Measurements from ENCODE around the gene AKT3.
"Not testable (repeated sequence)": the region's sequence is repeated elsewhere in the genome, so short reads cannot be mapped to it uniquely, and the experiment has no call there.

AKT3 gene

DNA sequence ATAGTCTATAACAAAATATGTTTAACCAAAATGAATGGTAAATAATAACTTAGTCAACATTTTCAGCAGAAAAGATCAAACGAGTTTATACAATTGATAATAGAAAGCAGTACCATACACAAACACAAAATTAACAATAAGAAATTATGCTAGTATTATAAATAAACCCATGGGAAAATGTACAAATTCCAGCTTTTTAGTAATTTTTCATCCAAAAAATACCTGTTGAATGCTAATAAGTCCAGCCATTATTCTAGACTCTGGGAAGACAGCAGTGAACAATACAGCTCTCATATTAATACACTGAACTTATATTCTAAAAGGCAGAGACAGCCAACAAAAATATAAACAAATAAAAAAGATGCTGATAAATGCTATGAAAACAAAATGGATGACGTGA lies 66.3 kb downstream of the AKT3 start:
- no peak for DNase-seq (ENCODE audit: low spot score)

DNA sequence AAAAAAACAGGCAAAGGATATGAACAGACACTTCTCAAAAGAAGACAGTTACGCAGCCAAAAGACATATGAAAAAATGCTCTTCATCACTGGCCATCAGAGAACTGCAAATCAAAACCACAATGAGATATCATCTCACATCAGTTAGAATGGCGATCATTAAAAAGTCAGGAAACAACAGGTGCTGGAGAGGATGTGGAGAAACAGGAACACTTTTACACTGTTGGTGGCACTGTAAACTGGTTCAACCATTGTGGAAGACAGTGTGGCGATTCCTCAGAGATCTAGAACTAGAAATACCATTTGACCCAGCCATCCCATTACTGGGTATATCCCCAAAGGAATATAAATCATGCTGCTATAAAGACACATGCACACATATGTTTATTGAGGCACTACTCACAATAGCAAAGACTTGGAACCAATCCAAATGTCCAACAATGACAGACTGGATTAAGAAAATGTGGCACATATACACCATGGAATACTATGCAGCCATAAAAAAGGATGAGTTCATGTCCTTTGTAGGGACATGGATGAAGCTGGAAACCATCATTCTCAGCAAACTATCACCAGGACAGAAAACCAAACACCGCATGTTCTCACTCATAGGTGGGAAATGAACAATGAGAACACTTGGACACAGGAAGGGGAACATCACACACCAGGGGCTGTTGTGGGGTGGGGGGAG lies 77.5 kb downstream of the AKT3 start:
- not testable (repeated sequence) for DNase-seq (ENCODE audit: low spot score)

DNA sequence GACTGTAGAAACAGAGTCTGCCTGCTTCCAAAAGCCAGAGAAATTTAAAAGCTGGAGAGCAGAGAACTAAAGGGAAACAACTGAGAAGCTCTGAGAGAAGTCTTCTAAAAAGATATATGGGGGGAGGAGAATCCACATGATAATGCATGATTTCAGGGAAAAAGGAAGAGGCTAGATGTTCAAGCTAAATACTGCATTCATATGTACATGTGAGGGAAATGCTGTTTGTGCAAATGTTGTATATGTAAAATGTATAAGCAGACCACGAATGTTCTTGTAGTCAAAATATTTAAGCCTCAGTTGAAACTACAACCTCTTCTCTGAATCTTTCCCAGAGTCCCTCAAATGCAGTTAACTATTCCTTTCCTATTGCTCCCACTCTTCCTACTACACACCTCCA lies 79.2 kb downstream of the AKT3 start:
- DNase-seq (ENCODE audit: low spot score) = no peak

DNA sequence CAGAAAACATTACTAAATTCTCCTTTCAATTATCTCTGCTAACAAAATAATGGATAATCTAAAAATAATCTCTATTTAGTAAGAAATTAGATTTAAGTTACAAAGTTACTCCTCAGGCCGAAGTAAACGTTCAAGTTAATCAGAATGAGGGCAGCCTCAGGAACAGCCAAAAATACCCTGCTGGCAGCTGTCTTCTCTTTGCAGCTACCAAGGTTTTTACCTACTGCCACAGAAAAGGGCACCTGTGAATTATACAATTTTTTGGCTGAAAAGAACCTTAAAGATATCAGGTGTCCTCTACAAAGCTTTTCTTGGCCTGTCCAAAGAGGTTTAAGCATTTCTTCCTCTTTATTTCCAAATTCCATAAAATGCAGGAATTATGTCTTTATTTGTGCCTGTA lies 84.4 kb downstream of the AKT3 start:
- no peak for DNase-seq (ENCODE audit: low spot score)

DNA sequence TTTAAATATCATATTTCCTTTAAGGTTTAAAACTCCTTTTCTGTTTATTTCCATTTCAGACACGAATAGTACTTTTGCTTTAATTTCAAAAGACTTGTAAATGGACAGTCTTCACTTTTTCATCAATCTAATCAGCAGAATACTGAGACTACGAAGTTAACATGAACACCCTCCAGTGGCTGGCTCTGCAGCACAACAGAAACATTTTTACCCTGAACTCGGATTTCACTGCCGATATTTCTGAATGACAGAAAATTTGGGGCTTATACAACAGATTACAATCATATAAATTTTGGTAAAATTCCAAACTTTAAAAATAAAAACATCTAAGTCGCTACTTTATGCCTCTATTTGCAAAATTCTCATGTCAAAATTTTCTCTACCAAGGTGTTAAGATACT lies 86.2 kb downstream of the AKT3 start:
- no peak for DNase-seq (ENCODE audit: low spot score)

DNA sequence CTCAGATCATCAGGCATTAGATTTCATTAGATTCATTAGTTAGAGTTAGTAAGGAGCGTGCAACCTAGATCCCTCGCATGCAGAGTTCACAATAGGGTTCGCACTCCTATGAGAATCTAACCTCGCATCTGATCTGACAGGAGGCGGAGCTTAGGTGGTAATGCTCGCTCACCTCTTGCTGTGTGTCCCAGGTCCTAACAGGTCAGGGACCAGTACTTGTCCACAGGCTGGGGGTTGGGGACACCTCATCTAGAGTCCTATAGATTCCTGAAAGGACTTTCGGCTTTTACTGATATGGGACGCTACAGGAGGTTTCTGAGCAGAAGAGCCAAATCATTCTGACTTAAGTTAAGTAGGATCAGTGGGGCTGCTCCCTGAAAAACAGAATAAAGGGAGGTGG lies 91.4 kb downstream of the AKT3 start:
- DNase-seq (ENCODE audit: low spot score) = no peak

- no peak for DNase-seq (ENCODE audit: low spot score)
These were observed 93.5 kb downstream of the AKT3 start for GRCh38 chr1:243756529-243756928.

- no peak for DNase-seq (ENCODE audit: low spot score)
These were observed 95.7 kb downstream of the AKT3 start for GRCh38 chr1:243754348-243754747.

DNA sequence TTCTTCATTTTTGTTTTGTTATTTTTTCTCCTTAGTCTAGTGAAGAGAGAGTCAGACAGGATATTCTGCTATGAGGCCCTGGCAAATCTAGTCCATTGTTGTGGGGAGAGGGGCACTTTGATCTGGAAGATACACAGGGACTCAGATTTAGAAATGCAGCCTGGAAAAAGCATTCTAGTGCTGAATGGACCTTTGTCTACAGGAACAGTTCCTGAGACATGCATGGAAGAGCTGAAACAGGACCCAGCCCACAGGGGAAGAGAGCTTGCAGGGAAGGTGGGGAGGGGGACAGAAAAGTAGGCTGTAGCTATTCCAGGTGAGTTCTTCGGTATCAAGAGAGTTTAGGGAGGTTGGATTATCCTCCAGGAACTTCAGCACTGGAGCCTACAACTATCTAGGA lies 98.5 kb downstream of the AKT3 start:
- DNase-seq (ENCODE audit: low spot score) = no peak

- peak; percentile 76 for DNase-seq (ENCODE audit: low spot score)
These were observed 101.2 kb downstream of the AKT3 start for GRCh38 chr1:243748706-243749283.

- DNase-seq (ENCODE audit: low spot score) = no peak
These were observed 101.8 kb downstream of the AKT3 start for GRCh38 chr1:243748227-243748626.

- DNase-seq (ENCODE audit: low spot score) = no peak
These were observed 103.3 kb downstream of the AKT3 start for GRCh38 chr1:243746751-243747150.

DNA sequence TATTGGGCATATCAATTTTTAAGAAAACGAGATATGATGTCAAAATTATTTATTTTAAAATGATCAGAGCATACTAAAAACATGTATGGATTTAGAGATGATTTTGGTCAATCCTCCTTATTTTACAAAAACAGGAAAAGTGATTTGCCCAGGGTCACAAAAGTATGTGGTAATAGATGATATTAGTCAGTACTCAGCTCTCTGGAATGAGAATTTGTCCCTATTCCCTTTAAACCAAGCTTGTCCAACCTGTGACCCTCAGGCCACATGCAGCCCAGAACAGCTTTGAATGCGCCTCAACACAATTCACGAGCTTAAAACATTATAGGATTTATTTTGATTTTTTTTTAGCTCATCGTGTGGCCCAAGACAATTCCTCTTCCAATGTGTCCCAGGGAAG lies 104.7 kb downstream of the AKT3 start:
- DNase-seq (ENCODE audit: low spot score) = peak; percentile 14

DNA sequence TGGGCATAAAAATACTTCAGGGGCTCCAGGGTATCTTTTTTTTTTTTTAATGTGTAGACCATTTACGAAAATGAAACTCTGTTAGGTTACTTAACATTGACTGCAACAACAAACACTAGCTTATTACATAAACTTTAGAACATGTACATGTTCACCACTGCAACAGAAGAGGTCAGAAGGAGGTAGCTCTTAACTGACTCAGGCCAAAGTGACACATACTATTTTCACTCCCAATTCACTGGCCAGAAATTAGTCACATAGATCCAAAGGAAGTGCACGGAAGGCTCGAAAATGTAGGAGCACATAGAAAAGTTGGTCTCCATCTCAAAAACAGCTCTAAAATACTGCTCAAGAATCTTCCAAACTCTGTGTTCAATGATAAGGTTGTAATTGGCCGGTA lies 107.2 kb downstream of the AKT3 start:
- peak; percentile 60 for DNase-seq (ENCODE audit: low spot score)

DNA sequence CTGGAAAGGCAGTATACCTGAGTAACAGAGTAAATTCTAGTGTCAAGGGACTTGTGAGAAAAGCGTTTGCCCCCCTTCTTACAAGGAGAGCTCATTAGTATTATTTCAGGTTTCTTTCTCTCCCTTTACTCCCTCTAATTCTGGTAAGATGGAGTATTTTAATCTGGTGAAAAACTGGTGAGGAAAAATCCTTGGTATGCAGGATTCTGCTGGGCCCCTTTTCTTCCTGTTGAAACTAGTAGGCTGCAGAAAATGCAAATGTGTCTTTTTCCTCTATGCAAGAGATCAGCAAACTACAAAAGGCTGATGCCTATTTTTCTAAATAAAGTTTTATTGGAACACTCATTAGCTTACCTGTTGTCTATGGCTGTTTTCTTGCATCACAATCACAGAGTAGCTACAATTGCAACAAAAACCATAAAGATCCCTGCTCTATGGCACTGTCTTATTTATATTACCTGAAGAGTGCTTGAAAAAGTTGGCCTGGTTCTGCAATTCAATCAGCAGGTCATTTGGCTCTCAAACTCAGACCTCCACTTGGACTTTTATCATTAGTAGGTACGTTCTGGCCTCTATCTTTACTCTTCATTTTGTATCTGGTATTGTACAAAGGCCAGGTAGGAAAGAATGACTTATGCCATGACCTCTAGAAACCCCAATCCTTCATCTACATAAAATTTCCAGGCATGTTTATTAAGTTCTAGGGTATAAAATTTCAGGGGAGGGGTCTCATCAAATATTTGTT lies 109.6 kb downstream of the AKT3 start:
- peak; percentile 17 for DNase-seq (ENCODE audit: low spot score)

GRCh38 chr1:243739335-243740003 lies 110.6 kb downstream of the AKT3 start:
- no peak for DNase-seq (ENCODE audit: low spot score)

GRCh38 chr1:243738020-243738419 lies 112.0 kb downstream of the AKT3 start:
- DNase-seq (ENCODE audit: low spot score) = no peak

DNA sequence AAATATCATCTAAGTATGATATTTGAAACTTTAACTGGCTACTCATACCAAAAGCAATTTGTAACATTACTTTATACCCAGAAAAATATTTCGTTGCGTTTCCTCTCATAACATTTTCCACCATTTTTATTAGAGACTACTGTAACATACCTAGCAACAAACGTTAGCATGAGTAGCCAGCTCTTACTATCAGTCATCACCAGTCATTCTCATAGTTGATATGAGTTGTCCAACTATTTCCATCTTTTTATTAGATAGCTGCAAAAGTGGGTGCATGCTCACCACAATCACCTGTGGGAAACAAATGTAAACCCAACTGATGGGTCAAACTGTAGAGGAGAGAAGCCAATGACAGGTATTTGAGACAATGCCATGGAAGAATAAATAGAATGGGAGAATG lies 114.6 kb downstream of the AKT3 start:
- DNase-seq (ENCODE audit: low spot score) = no peak

- no peak for DNase-seq (ENCODE audit: low spot score)
These were observed 115.7 kb downstream of the AKT3 start for GRCh38 chr1:243734308-243734695.

GRCh38 chr1:243733670-243734307 lies 116.3 kb downstream of the AKT3 start:
- DNase-seq (ENCODE audit: low spot score) = no peak

DNA sequence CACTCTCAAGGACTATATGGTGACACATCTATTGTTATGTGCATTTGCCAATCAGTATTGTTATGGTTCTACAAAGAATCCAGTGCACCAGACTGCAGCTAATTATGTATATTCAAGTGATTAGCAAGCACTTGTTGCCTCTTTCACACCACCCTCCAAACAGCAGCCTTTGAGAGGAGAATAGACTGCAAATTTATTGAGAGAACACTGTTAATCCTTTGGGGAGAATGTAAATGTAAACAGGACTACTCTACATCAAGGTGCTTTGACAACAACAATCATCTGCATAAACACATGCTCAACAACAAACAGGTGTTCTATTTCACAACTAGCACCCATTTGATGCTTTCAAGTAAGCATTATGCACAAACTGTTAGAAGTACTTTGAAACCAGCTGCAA lies 117.4 kb downstream of the AKT3 start:
- DNase-seq (ENCODE audit: low spot score) = no peak

DNA sequence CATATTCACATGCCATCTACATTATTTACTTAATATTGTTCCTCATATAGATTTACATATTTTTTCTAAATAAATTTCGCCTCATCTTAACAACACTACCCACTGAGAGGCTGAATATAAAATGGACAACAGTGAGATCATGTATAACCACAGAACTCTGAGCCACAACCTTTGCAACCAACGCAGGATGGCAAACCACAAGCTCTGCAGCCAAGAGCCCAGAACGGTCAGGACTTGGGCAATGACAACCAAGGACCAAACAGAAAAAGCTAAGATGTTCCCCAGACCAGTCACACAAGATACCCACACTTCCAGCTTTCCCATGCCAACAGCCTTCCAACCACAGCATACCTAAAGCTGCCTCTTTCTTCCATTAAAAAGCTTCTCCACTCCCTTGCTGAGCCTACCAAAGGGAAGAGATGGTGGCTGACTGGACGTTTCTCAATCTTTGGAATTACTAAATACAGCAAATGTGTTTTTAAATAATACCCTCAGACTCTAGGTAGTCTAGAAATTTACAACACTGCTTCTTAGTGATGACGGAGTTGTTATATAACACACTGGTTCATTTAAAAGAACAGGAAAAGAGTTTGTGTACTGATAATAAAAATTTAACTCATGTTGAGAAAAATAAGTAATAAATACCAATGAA lies 117.9 kb downstream of the AKT3 start:
- no peak for DNase-seq (ENCODE audit: low spot score)
